Measurements from ENCODE around the gene SSU72. TPM values are rescaled to one million over a fixed set of nuclear protein-coding genes. Genes with fewer than 3 reads are reported as not detected.

The SSU72 gene
- total and polyA plus RNA-seq, 2 donors from 2014 or later, result 102 to 143 TPM

DNA sequence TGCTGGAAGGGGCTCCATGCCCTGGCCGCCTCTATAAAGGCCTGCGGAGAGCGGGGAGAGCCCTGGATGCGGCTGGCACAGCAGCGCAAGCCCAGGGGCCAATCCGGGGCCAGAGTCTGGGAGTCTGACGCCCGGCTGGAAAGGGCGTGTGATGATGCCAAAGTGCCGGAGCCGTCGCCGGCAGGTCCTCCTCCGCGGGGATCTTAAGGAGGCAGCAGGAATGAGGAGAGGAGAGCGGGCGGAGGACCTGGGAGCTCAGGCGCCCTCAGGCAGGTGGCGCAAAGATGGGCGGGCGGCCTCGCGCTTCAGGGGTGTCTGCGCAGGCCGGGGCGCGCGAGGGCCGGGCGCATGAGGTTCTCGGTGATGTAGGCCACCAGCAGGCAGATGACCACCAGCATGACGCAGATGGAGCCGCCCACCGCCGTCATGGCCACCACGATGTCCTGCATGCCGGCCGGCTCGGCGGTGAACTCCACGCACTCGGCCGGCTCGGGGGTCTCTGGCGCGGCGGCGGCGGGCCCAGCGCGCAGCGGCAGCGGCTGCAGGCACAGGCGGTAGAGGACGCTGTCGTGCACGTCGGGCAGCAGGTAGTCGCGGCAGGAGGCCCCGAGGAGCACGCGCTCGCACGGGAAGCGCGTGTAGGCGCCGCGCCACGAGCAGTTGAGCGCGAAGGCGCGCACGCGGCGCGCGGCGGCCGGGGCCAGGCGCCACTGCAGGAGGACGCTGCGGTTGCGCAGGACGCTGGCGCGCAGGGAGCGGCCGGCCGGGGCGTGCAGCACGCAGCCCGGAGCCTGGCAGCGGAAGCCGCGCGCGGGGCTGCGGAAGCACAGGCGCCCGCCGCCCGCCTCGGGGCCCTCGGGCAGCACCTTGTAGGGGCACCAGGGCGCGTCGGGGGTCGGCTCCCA, 24.6 kb upstream of the SSU72 start:
- Histone ChIP-seq H3K4me1 (ENCODE audit: control insufficient read depth in 2 of 3, insufficient read depth in 2 of 3, low read depth in 1 of 3, low read length in 3 of 3) (peaks cover 0 to 17% (median 0%) of the 10 kb centered on the region in 3 donors), H3K9me3 (ENCODE audit: control insufficient read depth in 2 of 3, insufficient read depth in 1 of 3, low read length in 3 of 3) (no peaks in the 10 kb centered on the region), H3K36me3 (ENCODE audit: control insufficient read depth in 2 of 3, insufficient read depth in 3 of 3, low read length in 3 of 3) (no peaks in the 10 kb centered on the region), H3K4me3 (ENCODE audit: low read length in 3 of 3) (no peak overlapping the region), H3K9ac (ENCODE audit: low read length in 3 of 3) (no peak overlapping the region), H3K27me3 (ENCODE audit: control insufficient read depth, insufficient read depth, low read length) (peaks cover 11% of the 10 kb centered on the region), H3K27ac (ENCODE audit: low read depth in 2 of 2, low read length in 2 of 2) (no peak overlapping the region)
- FAIRE-seq, result no peak
- TF ChIP-seq, protein P1, sequence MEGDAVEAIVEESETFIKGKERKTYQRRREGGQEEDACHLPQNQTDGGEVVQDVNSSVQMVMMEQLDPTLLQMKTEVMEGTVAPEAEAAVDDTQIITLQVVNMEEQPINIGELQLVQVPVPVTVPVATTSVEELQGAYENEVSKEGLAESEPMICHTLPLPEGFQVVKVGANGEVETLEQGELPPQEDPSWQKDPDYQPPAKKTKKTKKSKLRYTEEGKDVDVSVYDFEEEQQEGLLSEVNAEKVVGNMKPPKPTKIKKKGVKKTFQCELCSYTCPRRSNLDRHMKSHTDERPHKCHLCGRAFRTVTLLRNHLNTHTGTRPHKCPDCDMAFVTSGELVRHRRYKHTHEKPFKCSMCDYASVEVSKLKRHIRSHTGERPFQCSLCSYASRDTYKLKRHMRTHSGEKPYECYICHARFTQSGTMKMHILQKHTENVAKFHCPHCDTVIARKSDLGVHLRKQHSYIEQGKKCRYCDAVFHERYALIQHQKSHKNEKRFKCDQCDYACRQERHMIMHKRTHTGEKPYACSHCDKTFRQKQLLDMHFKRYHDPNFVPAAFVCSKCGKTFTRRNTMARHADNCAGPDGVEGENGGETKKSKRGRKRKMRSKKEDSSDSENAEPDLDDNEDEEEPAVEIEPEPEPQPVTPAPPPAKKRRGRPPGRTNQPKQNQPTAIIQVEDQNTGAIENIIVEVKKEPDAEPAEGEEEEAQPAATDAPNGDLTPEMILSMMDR (IDR thresholded peaks at IDR 0.05; ENCODE audit: borderline replicate concordance, extremely low read depth, insufficient read depth), result no peak
- peak in 3 of 5 donors; percentile 27 to 68 (median 54) for DNase-seq
- intact Hi-C loops (cut with DNase I), result no loop called here

DNA sequence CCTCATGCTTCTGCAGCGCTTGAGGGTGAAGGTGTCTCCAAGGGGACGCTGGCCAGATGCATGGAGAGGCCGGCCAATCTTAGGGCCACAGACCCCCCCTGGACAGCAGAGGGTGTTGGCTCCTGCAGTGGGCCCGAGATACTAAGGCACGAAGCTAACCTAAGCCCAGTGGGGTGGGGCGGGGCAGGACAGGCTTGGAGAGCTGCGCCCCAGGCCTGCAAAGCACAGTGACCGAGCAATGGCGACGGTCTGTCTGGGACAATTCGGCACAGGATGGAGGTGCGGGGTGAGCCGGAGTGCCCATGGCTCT, 24.0 kb upstream of the SSU72 start:
- peaks cover 0 to 17% (median 0%) of the 10 kb centered on the region in 3 donors for H3K4me1 ChIP-seq (ENCODE audit: control insufficient read depth in 2 of 3, insufficient read depth in 2 of 3, low read depth in 1 of 3, low read length in 3 of 3)
- no peak overlapping the region for H3K27ac ChIP-seq (ENCODE audit: low read depth in 2 of 2, low read length in 2 of 2)
- FAIRE-seq, result no peak
- H3K9ac ChIP-seq (ENCODE audit: low read length in 3 of 3), result no peak overlapping the region
- no peaks in the 10 kb centered on the region for H3K9me3 ChIP-seq (ENCODE audit: control insufficient read depth in 2 of 3, insufficient read depth in 1 of 3, low read length in 3 of 3)
- DNase-seq, result no peak
- TF ChIP-seq, protein P1 (IDR thresholded peaks at IDR 0.05; ENCODE audit: borderline replicate concordance, extremely low read depth, insufficient read depth), result no peak
- peaks cover 11% of the 10 kb centered on the region for H3K27me3 ChIP-seq (ENCODE audit: control insufficient read depth, insufficient read depth, low read length)
- no peak overlapping the region for H3K4me3 ChIP-seq (ENCODE audit: low read length in 3 of 3)
- no peaks in the 10 kb centered on the region for H3K36me3 ChIP-seq (ENCODE audit: control insufficient read depth in 2 of 3, insufficient read depth in 3 of 3, low read length in 3 of 3)
- intact Hi-C loops (cut with DNase I), result no loop called here

DNA sequence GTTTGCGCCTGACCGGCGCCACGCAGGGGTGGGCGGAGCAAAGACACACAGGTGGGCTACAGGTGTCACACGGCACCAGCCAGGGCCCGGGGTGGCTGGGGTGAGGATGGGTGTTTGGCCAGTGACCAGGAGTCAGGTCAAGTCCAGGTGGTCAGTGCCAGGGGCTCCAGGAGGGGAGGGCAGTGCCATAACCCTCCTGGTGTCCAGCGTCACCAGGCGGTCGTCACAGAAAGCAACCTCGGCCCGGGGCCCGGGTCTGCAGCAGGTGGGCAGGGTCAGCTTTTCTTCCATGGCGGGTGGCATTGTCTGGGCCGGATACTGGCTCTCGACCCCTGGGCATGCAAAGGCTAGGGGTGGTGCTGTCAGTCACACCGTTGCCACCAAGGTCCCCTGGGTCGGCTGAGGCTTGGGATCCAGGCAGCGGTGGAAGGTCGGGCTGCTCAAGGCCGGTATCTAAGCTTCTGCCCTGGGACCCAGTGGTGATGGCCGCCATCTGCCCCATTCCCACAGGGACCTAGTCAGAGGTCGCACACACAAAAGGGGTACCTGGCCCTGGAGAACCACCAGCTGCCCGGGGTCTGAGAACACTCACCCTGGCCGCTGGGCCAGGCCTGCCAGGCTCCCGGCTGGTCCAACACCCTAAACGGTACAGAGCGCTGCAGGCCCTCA, 23.5 kb upstream of the SSU72 start:
- intact Hi-C loops (cut with DNase I), result no loop called here
- Histone ChIP-seq H3K9me3 (ENCODE audit: control insufficient read depth in 2 of 3, insufficient read depth in 1 of 3, low read length in 3 of 3) (no peaks in the 10 kb centered on the region), H3K4me1 (ENCODE audit: control insufficient read depth in 2 of 3, insufficient read depth in 2 of 3, low read depth in 1 of 3, low read length in 3 of 3) (peaks cover 0 to 17% (median 0%) of the 10 kb centered on the region in 3 donors), H3K4me3 (ENCODE audit: low read length in 3 of 3) (no peak overlapping the region), H3K27me3 (ENCODE audit: control insufficient read depth, insufficient read depth, low read length) (peaks cover 11% of the 10 kb centered on the region), H3K9ac (ENCODE audit: low read length in 3 of 3) (peak overlapping the region in 1 of 3 donors; percentile 12), H3K27ac (ENCODE audit: low read depth in 2 of 2, low read length in 2 of 2) (no peak overlapping the region), H3K36me3 (ENCODE audit: control insufficient read depth in 2 of 3, insufficient read depth in 3 of 3, low read length in 3 of 3) (no peaks in the 10 kb centered on the region)
- TF ChIP-seq, protein P1 (IDR thresholded peaks at IDR 0.05; ENCODE audit: borderline replicate concordance, extremely low read depth, insufficient read depth), result no peak
- FAIRE-seq (no peak), DNase-seq (no peak)
